ENCODE results near the gene ZNF608.

The ZNF608 gene

DNA sequence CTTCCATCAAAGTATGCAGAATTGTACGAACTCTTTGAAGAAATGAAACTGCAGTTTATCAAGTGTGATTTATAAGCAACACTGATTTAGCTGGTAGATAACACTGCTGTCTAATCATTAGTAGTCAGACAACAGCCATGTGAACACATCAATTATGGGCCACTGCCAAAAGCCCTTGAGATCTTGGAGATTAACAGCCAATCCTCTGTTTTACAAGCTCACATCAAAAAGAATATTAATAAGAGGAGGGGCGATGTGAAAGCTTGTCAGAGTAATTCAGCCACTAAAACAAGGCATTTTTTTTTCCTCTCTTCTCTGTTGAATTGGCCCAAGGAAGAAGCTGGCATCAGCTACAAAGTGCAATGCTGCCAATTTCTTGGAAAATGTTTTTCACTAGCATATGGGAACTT is 28.1 kb downstream of the ZNF608 start:
- no peak for DNase-seq (ENCODE audit: extremely low read depth, low read depth)
- TF ChIP-seq, protein P1, sequence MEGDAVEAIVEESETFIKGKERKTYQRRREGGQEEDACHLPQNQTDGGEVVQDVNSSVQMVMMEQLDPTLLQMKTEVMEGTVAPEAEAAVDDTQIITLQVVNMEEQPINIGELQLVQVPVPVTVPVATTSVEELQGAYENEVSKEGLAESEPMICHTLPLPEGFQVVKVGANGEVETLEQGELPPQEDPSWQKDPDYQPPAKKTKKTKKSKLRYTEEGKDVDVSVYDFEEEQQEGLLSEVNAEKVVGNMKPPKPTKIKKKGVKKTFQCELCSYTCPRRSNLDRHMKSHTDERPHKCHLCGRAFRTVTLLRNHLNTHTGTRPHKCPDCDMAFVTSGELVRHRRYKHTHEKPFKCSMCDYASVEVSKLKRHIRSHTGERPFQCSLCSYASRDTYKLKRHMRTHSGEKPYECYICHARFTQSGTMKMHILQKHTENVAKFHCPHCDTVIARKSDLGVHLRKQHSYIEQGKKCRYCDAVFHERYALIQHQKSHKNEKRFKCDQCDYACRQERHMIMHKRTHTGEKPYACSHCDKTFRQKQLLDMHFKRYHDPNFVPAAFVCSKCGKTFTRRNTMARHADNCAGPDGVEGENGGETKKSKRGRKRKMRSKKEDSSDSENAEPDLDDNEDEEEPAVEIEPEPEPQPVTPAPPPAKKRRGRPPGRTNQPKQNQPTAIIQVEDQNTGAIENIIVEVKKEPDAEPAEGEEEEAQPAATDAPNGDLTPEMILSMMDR (IDR thresholded peaks at IDR 0.05; ENCODE audit: low read depth, low read length, missing control alignments), result no peak
- H3K4me3 ChIP-seq (replicated peaks; ENCODE audit: low read depth, low read length), result no peak overlapping the region

DNA sequence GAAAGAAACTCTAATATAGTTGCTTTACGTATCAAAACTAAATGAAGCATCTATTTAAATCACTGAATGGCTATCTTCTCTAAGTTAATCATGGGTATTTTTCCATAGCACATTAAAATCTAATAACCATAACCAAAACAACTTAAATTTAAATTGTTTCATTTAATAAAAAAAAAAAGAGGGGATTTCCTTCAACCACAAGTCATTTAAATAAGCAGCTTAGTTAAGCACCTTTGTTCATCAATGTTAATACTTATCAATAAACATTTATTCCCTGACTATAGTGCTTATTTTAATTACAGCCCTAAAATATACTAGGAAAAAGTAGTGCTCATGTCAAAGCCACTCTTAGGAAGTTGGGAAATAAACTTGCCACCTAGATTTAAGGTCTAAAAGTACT is 30.3 kb downstream of the ZNF608 start:
- DNase-seq (ENCODE audit: extremely low read depth, low read depth), result no peak
- H3K4me3 ChIP-seq (replicated peaks; ENCODE audit: low read depth, low read length), result no peak overlapping the region
- TF ChIP-seq, protein P1 (IDR thresholded peaks at IDR 0.05; ENCODE audit: low read depth, low read length, missing control alignments), result no peak

DNA sequence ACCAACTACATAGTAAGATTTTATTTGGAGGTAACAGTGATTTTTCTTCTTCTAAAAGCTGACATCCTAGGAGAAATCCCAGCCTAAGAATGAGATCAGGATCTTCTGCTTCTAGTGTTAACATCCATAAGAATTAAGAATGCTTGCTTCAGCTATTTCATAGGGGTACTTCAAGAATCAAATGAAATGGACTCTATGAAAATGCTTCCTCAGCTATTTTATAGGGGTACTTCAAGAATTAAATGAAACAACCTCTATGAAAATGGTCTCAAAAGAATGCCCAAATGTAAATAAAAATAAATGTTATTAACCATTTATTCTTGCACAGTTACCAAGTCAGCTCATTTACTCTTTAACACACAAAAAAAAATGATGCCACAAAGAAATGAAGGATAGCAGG is 31.5 kb downstream of the ZNF608 start:
- DNase-seq (ENCODE audit: extremely low read depth, low read depth), result no peak

DNA sequence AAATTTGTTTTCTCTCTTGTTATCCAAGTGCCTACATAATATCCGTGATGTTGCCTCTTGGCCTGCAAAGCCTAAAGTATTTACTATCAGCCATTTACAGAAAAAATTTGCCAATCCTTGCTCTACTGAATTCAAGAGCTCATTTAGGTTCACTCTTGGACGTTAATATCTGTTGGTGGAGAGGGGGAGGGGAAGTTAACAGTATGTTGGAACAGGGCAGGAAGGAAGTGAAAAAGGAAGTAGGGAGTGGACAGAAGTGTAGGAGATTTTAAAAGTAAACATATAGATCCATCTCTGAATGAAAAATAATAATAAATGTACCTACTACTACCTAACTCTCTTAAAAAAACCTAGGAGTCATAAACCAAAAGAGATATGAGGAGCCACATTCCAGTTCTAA is 32.8 kb downstream of the ZNF608 start:
- DNase-seq (ENCODE audit: extremely low read depth, low read depth), result no peak
- TF ChIP-seq, protein P1 (IDR thresholded peaks at IDR 0.05; ENCODE audit: low read depth, low read length, missing control alignments), result no peak
- H3K4me3 ChIP-seq (replicated peaks; ENCODE audit: low read depth, low read length), result no peak overlapping the region

More for the DNA sequence above, 31.5 kb downstream of the ZNF608 start:
- TF ChIP-seq, protein P1 (IDR thresholded peaks at IDR 0.05; ENCODE audit: low read depth, low read length, missing control alignments), result no peak
- H3K4me3 ChIP-seq (replicated peaks; ENCODE audit: low read depth, low read length), result no peak overlapping the region

DNA sequence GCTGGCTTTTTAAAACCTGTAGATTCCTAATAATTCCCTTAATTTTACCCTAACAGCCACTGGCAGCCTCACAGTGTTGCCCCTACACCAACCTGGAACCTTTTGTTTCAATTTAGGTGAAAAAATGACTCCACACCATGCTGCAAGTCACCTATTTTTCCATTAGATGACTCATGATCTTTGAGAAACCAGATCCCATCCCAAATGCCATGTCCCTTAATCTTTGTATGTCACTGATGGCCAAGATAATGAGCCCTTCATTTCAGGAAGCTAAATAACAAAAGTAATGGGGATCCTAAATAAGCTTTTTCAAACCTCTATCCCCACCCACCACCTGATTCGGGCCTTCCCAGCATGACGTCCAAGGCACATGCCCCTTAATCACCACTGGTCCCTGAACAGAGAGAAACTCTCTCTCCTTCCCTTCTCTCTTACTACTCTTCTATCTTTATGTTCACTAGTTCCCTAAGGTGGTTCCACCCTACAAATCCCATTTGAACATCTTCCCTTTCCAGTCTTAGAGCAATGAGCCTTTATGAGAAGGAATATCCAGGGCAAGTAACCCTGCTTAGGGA is 33.6 kb downstream of the ZNF608 start:
- TF ChIP-seq, protein P1 (IDR thresholded peaks at IDR 0.05; ENCODE audit: low read depth, low read length, missing control alignments), result no peak
- no peak overlapping the region for H3K4me3 ChIP-seq (replicated peaks; ENCODE audit: low read depth, low read length)
- no peak for DNase-seq (ENCODE audit: extremely low read depth, low read depth)

DNA sequence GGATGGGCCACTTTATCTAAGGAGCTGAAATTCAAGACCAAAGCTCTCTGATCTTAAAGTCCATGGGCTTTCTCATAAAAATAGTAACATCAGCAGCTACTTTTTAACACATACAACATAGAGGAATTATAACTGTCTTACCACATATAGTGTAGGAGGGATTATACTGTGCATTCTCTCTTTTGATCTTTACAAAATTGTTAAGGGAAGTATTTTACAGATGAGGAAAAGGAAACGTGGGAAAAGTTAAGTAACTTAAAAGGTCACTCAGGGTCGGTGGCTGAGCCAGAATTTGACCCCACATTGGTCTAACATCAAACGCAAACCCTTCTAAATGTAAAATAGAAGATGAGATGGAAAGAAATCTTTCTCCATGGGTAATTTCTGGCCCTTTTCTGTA is 38.4 kb downstream of the ZNF608 start:
- TF ChIP-seq, protein P1 (IDR thresholded peaks at IDR 0.05; ENCODE audit: low read depth, low read length, missing control alignments), result no peak
- H3K4me3 ChIP-seq (replicated peaks; ENCODE audit: low read depth, low read length), result no peak overlapping the region
- DNase-seq (ENCODE audit: extremely low read depth, low read depth), result no peak

DNA sequence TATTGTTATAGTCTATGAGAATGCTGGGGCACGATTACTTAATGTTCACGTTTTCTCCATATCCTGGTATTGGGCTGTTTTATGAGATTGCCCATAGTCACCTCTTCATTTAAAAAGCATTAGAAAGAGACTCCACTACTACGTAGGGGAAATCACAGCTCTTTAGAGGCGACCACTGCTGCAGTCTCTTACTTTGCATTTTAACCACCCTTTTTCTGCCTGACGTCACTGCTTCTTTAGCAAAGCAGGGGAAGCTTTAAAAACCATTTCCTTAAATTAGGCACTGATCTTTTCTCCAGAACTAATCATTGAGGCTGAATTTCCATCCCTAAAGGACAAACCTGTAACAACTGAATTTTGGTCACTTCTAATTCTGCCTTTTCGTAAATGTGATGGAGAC is 38.9 kb downstream of the ZNF608 start:
- TF ChIP-seq, protein P1 (IDR thresholded peaks at IDR 0.05; ENCODE audit: low read depth, low read length, missing control alignments), result no peak
- no peak overlapping the region for H3K4me3 ChIP-seq (replicated peaks; ENCODE audit: low read depth, low read length)
- DNase-seq (ENCODE audit: extremely low read depth, low read depth), result no peak
